Inflammatory macrophage treated with lipopolysaccharide for 4 hours (primary cell): ENCODE measurements around the gene BOK.
"Not testable (repeated sequence)": the region's sequence is repeated elsewhere in the genome, so short reads cannot be mapped to it uniquely, and the experiment has no call there.

Source experiments
- DNase-seq: peaks from one replicate; pipeline ENCODE4 v3.0.0-alpha.2; 2020

The BOK gene

DNA sequence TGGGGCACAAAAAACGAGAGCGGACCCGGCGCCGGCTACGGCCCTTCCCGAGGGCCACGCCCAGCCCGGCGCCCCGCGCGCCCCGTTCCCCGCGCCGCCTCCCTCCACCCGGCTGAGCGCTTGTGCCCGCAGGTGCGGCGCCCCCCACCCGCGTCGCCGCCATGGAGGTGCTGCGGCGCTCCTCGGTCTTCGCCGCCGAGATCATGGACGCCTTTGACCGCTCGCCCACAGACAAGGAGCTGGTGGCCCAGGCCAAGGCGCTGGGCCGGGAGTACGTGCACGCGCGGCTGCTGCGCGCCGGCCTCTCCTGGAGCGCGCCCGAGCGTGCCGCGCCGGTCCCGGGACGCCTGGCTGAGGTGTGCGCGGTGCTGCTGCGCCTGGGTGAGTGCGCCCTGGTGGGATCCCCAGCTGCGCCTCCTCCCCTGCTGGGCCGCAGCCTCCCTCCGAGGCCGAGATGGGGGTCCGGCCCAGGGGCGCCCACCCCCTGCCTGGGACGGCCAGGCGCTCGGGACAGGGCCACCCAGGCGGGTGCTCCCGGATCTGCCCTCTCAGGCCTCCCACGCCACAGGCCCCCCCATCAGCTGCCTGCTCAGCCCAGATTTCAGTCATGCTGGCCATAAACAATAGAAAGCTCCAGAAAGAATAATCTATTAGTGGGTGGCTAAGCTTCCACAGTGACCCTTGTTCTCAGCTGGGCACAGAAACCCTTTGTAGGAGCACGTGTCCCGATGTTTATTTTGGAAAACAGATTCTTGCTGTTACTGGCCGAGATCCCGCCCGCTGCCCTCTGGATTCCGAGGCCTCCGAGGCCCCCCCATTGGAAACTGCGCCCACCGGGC lies 997 bp downstream of the BOK start:
- DNase-seq, result peak; percentile 7

GRCh38 chr2:241560162-241560882 lies 1.8 kb downstream of the BOK start:
- DNase-seq, result no peak

GRCh38 chr2:241560883-241561474 lies 2.4 kb downstream of the BOK start:
- DNase-seq, result no peak

DNA sequence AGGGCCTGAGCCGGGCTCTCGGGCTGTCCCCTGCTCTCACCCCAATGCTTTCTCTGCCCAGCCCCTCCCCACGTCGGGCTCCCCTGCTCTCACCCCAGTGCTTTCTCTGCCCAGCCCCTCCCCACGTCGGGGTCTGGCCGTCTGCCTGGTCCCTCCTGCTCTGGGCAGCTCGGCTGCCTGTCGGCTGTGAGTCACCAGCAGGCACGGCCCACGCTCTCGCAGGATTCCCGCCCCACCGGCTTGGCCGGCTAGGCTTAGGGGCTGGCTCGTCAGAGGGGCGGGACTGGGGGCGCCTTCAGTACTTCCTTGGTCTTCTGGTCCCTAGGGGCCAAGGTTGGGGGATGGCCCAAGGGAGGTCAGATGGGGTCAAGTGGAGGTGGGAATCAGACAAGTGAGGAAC lies 3.3 kb downstream of the BOK start:
- DNase-seq, result no peak

DNA sequence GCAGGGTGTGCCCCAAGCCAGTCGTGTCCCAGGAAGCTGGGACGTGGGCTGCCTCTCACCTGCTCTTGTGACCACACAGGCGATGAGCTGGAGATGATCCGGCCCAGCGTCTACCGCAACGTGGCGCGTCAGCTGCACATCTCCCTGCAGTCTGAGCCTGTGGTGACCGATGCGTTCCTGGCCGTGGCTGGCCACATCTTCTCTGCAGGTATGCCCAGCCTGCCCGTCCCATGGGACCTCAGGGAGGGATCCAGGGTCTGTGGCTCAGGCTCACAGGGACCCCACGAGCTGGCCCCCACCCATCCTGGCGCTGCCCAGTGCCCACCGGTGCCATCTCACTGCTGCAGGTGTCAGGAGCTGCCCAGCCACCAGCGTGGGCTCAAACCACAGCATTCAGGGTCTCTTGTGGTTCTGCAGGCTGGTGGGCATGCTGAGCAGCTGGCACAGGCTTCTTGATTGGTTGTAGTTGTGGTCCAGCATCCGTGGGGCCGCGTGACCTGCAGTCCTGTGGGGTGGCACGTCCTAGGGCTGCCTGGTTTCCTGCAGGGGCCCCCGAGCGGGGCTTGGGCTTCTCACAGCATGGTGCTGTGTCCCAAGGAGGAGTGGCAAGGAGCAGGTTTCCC lies 3.8 kb downstream of the BOK start:
- no peak for DNase-seq

DNA sequence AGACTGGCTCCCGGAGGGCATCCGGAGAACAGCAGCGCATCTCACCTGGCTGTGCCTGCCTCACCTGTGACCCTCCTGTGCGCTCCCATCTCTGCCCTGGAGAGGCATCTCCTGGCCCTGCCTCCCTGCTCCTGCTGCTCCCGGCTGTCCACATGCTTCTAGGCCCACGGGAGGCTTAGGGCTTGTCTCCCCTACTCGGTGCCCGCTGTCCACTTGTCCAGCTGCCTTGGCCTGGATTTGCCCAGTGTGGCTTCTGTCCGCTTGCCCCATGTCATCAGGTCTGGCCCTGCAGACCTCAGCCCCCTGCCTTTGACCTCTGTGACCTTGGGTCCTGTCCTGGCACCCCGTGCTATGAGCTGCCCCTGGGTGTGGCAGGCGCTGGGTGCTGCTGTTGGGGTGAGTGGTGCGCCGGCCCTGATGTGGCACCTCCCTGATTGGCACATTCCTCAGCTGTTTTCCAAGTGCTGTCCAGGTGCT lies 4.5 kb downstream of the BOK start:
- no peak for DNase-seq

DNA sequence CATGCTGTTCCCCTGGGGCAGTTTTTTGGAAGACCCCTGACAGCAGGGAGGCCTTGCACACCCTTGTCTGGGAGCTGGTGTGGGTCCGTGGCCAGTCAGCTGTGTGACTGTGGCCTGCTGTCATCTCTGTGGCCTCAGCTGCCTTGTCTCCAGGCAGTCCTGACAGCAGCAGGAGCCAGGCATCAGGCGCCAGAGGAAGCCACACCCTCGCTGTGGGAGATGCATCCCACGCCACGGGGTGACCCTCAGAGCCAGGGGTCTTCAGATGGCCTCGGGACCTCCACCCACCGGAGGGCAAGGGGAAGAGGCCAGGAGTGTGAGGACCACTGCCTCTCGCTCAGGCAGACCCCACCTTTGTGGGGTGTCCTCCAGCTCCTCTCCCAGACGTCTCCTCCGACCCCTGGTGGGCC lies 5.0 kb downstream of the BOK start:
- no peak for DNase-seq

DNA sequence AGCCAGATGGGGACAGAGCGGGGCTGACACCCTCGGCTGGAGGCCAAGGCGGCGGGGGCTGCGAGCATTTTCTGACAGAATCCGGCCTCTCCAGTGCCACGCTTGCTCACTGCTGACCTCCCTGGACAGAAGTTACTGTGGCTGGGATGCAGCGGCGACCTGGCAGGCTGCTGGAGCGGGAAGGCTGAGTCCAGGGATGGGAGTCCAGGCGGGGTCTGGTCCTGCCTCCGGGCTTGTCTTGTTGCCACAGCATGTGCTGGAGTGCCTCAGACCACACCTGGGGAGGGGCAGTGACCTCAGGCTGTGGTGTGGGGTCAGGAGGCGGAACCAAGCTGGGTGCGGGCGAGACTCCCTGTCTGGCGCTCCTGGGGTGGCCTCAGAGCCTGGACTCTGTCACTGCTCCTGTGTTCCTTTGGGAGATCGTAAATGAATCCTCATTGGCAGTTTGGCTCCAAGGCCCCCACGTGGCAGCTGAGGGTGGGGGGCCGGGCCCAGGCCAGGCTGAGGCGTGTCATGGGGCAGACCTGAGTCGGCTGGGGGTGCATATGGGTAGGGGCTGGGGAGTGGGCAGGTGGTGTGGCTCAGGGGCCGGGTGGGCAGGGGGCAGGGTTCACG lies 5.5 kb downstream of the BOK start:
- DNase-seq, result no peak

DNA sequence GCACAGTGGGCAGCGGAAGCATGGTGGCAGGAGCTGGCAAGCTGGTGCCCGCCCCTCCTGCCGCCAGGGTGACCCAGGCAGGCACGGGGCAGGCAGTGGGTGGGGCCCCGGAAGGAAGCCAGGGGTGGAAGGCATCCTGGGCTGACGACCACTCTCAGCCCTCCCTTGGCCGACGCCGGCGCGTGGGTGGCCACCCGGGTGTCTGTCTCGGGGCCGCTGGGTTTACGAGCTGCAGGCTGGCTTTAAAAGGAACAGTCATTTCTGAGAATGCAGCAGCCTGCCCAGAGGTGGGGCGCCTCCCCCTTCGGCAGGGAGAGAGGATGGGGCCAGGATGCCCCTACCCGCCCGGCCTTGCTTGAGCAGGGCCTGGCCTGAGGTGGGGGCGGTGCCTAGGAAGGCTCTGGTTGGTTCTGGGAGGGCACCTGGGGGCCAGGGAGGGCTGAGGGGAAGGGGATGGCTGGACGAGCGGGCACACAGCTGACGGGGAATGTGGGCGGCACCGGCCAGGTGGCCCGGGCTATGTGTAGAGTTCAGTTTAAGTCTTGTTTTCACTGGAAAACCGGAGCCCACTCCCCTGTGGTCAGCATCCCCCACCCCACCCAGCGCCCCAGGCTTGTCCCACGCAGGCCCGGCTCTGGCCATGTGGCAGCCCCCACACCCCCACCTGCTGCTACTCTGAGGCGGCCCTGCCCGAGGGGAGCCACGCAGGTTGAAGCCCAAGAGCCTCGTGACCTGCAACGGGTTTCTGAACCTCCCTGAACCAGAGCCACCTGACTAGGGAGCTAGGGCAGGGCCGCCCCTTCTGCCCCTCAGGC lies 6.3 kb downstream of the BOK start:
- DNase-seq, result no peak

- DNase-seq, result no peak
Measured at GRCh38 chr2:241565411-241565810, 6.9 kb downstream of the BOK start.

GRCh38 chr2:241566021-241566420 lies 7.5 kb downstream of the BOK start:
- DNase-seq, result not testable (repeated sequence)

DNA sequence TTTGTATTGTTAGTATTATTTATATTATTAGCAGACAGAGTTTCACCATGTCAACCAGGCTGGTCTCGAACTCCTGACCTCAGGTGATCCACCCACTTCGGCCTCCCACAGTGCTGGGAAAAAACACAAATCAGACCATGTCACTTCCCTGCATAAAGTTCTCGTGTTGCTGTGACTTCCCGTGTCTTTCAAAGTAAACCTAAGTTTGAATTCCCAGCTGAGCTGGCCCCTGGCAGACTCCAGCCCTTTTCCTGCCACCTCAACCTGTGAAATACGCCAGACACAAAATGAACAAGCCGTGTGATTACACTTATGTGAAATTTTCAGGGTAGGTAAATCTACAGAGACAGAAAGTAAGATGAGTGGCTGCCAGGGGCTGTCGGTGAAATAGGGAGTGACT lies 7.9 kb downstream of the BOK start:
- DNase-seq, result no peak

GRCh38 chr2:241567266-241567665 lies 8.7 kb downstream of the BOK start:
- not testable (repeated sequence) for DNase-seq

- DNase-seq, result no peak
Measured at GRCh38 chr2:241567776-241568175, 9.2 kb downstream of the BOK start.

- DNase-seq, result no peak
Measured at GRCh38 chr2:241568726-241569125, 10.2 kb downstream of the BOK start.

DNA sequence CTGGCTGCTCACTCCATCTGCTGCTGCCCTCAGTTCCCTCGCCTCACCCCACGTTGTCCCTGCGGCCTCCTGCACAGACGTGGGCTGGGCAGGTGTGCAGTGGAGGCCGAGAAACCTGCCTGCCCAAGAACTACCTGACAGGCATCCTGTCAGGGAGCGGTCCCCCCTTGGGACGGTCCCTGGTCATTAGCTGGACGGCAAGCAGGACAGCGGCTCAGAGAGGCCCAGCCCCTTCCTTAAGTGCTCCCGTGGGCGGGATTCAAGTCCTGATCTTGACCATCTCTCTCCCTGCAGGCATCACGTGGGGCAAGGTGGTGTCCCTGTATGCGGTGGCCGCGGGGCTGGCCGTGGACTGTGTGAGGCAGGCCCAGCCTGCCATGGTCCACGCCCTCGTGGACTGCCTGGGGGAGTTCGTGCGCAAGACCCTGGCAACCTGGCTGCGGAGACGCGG lies 11.3 kb downstream of the BOK start:
- no peak for DNase-seq

DNA sequence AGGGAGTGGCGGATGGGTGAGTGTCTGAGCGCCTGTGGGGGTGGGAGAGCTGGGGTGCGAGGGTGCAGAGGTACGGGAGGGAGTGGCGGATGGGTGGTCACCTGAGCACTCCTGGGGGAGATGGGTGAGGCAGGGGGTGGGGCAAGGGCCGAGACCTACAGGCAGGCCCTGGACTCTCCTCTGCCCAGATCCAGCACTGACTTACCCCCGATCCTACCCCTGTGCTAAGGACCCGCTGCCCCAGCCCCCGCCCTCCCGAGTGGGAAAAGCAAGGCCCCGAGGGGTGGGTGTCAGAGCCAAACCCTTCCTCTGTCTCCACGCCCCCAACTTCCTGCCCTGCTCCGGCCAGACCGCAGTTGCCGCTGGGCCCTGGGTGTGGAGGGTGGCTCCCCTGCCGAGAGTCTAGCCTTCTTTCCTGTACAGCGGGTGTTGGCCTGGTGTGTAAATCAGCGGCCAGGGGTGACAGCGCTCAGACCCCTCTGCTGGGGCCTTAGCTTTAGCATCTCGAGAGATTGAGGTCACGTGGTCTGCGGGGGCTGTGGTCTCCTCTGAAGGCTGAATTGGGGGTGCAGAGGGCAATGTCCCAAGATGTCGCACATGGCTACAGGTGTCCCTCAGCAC lies 12.5 kb downstream of the BOK start:
- no peak for DNase-seq

DNA sequence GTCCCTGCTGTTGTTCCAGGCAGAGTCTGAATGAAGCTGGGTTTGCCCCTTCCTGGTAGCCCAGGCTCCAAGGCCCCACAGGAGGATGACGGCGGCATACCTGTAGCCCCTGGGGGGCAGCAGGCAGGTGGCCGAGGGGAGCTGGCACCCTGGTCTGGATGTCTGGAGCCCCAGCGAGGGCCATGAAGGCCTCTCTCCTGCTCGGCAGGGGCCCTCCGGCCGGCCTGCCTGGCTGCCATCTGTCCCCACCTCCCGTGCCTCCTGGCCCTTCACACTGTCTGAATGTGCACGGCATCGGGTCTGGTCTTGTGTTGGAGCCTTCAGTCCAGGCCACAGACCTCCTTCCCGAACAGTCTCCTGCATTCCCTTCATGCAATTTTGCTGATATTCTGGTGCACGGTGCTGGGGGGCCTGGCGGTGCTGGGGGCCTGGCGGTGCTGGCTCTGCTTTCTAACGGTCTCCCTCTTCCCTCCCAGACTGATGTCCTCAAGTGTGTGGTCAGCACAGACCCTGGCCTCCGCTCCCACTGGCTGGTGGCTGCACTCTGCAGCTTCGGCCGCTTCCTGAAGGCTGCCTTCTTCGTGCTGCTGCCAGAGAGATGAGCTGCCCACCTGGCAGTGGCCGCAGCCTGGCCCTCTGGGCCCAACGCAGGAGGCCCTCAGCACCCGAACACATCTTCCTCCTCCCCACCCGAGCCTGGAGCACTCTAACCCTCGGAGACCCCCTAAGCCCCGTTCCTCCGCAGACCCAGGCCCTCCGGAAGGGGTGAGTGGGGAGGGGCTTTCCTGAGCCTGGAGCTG lies 13.5 kb downstream of the BOK start:
- DNase-seq, result no peak

- DNase-seq, result not testable (repeated sequence)
Measured at GRCh38 chr2:241572915-241573651, 14.5 kb downstream of the BOK start.

DNA sequence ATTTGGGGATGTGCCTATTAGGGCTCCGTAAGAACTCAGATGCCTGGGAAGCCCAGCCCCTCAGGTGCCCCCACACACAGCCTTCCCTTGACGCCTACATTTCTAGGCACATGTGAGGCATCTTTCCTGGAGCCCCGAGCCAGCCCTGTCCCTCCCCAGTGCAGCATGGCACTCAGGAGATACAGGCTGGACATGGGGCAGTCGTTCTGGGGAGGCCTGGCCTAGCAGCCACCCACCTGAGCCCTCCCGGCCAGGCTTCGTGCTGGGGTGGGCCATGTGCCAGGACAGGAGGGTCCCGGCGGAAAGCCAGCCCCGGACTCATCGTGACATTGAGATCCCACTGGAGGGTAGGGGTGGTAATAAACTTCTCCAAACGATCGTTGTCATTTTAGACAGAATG lies 15.2 kb downstream of the BOK start:
- no peak for DNase-seq
